ENCODE results near the gene SLC28A1. TPM values are rescaled to one million over a fixed set of nuclear protein-coding genes. Genes with fewer than 3 reads are reported as not detected.

SLC28A1 gene
- polyA plus RNA-seq, 1 of the 3 experiments (the other 2 are of a cell fraction), result not detected

GRCh38 chr15:84868037-84868880 lies 16.2 kb upstream of the SLC28A1 start:
- ChIA-PET POLR2A (no interaction called here), CTCF (interaction anchor here (0.7 to 1.0 kb wide), 2 partner anchors 31 to 119 kb away, joined by 3 read pairs; no protein-coding TSS in a partner anchor)
- DNase-seq, result no peak

More at GRCh38 chr15:84868037-84868880, 16.2 kb upstream of the SLC28A1 start:
- no peaks in the 10 kb centered on the region for H3K9me2 ChIP-seq
- H3K4me3 ChIP-seq (ENCODE audit: low read depth in 2 of 2, low read length in 1 of 2), result no peak overlapping the region
- H3K9me3 ChIP-seq, result no peaks in the 10 kb centered on the region
- TF ChIP-seq CHD2 (IDR thresholded peaks at IDR 0.05; ENCODE audit: low read length, partially characterized antibody), result no peak
- TF ChIP-seq NFIC (IDR thresholded peaks at IDR 0.05; ENCODE audit: borderline replicate concordance), result no peak
- TF ChIP-seq FOXM1 (IDR thresholded peaks at IDR 0.05; ENCODE audit: low read depth), result no peak
- no peak for TF ChIP-seq CTCF (IDR thresholded peaks at IDR 0.05)
- TF ChIP-seq RCOR1 (IDR thresholded peaks at IDR 0.05; ENCODE audit: low read length), result no peak
- TF ChIP-seq MEF2A (IDR thresholded peaks at IDR 0.05; ENCODE audit: borderline replicate concordance, low read depth), result no peak
- no peak for TF ChIP-seq PBX3 (IDR thresholded peaks at IDR 0.05)
- TF ChIP-seq, protein P1, sequence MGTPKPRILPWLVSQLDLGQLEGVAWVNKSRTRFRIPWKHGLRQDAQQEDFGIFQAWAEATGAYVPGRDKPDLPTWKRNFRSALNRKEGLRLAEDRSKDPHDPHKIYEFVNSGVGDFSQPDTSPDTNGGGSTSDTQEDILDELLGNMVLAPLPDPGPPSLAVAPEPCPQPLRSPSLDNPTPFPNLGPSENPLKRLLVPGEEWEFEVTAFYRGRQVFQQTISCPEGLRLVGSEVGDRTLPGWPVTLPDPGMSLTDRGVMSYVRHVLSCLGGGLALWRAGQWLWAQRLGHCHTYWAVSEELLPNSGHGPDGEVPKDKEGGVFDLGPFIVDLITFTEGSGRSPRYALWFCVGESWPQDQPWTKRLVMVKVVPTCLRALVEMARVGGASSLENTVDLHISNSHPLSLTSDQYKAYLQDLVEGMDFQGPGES (IDR thresholded peaks at IDR 0.05; ENCODE audit: low read depth, low read length), result no peak
- no peak for TF ChIP-seq EZH2phosphoT487 (IDR thresholded peaks at IDR 0.05; ENCODE audit: borderline replicate concordance, low read depth)
- TF ChIP-seq SMC3 (IDR thresholded peaks at IDR 0.05; ENCODE audit: low read depth, low read length), result no peak
- TF ChIP-seq JUND (IDR thresholded peaks at IDR 0.05), result no peak
- no peak overlapping the region for H3K27ac ChIP-seq (ENCODE audit: low read depth in 2 of 2, low read length in 1 of 2)
- no peaks in the 10 kb centered on the region for H4K20me1 ChIP-seq (ENCODE audit: insufficient read depth)
- no peaks in the 10 kb centered on the region for H3F3A ChIP-seq (replicated peaks; ENCODE audit: insufficient read depth)
- no peaks in the 10 kb centered on the region for H3K79me2 ChIP-seq (ENCODE audit: insufficient read depth)
- H3K27me3 ChIP-seq (ENCODE audit: insufficient read depth), result no peaks in the 10 kb centered on the region
- H3K9ac ChIP-seq, result no peak overlapping the region
- no peak overlapping the region for H3K4me2 ChIP-seq
- no peaks in the 10 kb centered on the region for H3K36me3 ChIP-seq (replicated peaks in 1 of 2; ENCODE audit: control insufficient read depth in 1 of 2, insufficient read depth in 2 of 2, low read length in 1 of 2)
- WGBS (ENCODE audit: low lambda C conversion rate), result 45% methylated on average over 2 of the region's 12 CpGs
- peaks cover 0 to 21% of the 10 kb centered on the region in 2 experiments; a peak in 2 of 4 replicates for H3K4me1 ChIP-seq (ENCODE audit: control insufficient read depth in 1 of 2, insufficient read depth in 2 of 2, low read depth in 1 of 2, low read length in 1 of 2)
- no peak overlapping the region for H2AFZ ChIP-seq (ENCODE audit: low read depth)

Measured in SK-N-SH (cell line).